ENCODE data around the gene ESR2. TPM values are rescaled to one million over a fixed set of nuclear protein-coding genes. Genes with fewer than 3 reads are reported as not detected.
"Not testable (repeated sequence)": the region's sequence is repeated elsewhere in the genome, so short reads cannot be mapped to it uniquely, and the experiment has no call there.

The ESR2 gene
- total RNA-seq = under 1 TPM; 0.26 to 0.32 TPM

- ATAC-seq (peak; percentile 4), DNase-seq (peak; percentile 46)
- no peaks in the 10 kb centered on the region for H3K9me3 Mint-ChIP-seq (ENCODE audit: low read depth)
- no peak within 1 kb of the TSS for H3K27ac Mint-ChIP-seq
- peaks cover 20% of the 10 kb centered on the region for H3K4me1 Mint-ChIP-seq
- intact Hi-C loops (cut with DNase I, micrococcal nuclease) = loop anchor here (2.0 to 10.0 kb wide), 5 partner anchors 61 to 649 kb away; partner anchors contain the start of gene WDR89 (in 1 of the 2)
- peaks cover 25% of the 10 kb centered on the region for H3K27me3 Mint-ChIP-seq
- ChIA-PET CTCF (interaction anchor here (0.6 to 3.8 kb wide), 14 partner anchors 9 to 1036 kb away, joined by 3 to 32 read pairs (median 4); no protein-coding TSS in a partner anchor), POLR2A (interaction anchor here (1.1 kb wide), 1 partner anchor 9 kb away, joined by 5 read pairs; no protein-coding TSS in a partner anchor)
- peak within 1 kb of the TSS; percentile 64 for H3K4me3 Mint-ChIP-seq
- no peaks in the 10 kb centered on the region for H3K36me3 Mint-ChIP-seq (ENCODE audit: low read depth)
These were observed at the start of gene ESR2 for GRCh38 chr14:64293976-64294671. Gene ESR2, minus strand, starts transcription at chr14:64294371. Its CDS starts 11,386 bp downstream, at chr14:64282985.

- DNase-seq (no peak), ATAC-seq (no peak)
- H3K27ac Mint-ChIP-seq = no peak overlapping the region
- intact Hi-C loops (cut with DNase I, micrococcal nuclease) = loop anchor here in 1 of 2 experiments (10.0 kb wide), 2 partner anchors 424 to 544 kb away; no protein-coding TSS in a partner anchor
- peaks cover 9% of the 10 kb centered on the region for H3K9me3 Mint-ChIP-seq (ENCODE audit: low read depth)
- H3K27me3 Mint-ChIP-seq = no peaks in the 10 kb centered on the region
- POLR2A ChIA-PET = no interaction called here
- CTCF ChIA-PET = interaction anchor here (0.7 to 2.5 kb wide), 3 partner anchors 83 to 296 kb away, joined by 3 to 9 read pairs (median 6); no protein-coding TSS in a partner anchor
- H3K4me3 Mint-ChIP-seq = no peak overlapping the region
- H3K4me1 Mint-ChIP-seq = peaks cover 18% of the 10 kb centered on the region
- H3K36me3 Mint-ChIP-seq (ENCODE audit: low read depth) = peaks cover 9% of the 10 kb centered on the region
These were observed 46.5 kb upstream of the ESR2 start for GRCh38 chr14:64340560-64341196.

GRCh38 chr14:64338616-64339316, 44.6 kb upstream of the ESR2 start:
- ChIA-PET CTCF (interaction anchor here (0.8 to 2.1 kb wide), 6 partner anchors 35 to 290 kb away, joined by 3 to 6 read pairs (median 3); partner anchors contain the start of gene ZBTB1), POLR2A (interaction anchor here (0.6 to 2.4 kb wide), 2 partner anchors 14 to 49 kb away, joined by 3 to 14 read pairs; partner anchors contain the start of gene MTHFD1)
- Mint-ChIP-seq H3K27me3 (no peaks in the 10 kb centered on the region), H3K9me3 (ENCODE audit: low read depth) (peaks cover 9% of the 10 kb centered on the region), H3K27ac (peak overlapping the region; percentile 87), H3K4me1 (peaks cover 18% of the 10 kb centered on the region), H3K4me3 (peak overlapping the region; percentile 93), H3K36me3 (ENCODE audit: low read depth) (peaks cover 9% of the 10 kb centered on the region)
- DNase-seq (peak; percentile 92), ATAC-seq (peak; percentile 88)
- intact Hi-C loops (cut with DNase I, micrococcal nuclease) = loop anchor here (1.0 to 5.0 kb wide), 9 partner anchors 50 to 698 kb away; partner anchors contain the start of genes MTHFD1 (in 2 of the 2), SYNE2 (in 2 of the 2), CHURC1 (in 1 of the 2) and HSPA2 (in 1 of the 2)

DNA sequence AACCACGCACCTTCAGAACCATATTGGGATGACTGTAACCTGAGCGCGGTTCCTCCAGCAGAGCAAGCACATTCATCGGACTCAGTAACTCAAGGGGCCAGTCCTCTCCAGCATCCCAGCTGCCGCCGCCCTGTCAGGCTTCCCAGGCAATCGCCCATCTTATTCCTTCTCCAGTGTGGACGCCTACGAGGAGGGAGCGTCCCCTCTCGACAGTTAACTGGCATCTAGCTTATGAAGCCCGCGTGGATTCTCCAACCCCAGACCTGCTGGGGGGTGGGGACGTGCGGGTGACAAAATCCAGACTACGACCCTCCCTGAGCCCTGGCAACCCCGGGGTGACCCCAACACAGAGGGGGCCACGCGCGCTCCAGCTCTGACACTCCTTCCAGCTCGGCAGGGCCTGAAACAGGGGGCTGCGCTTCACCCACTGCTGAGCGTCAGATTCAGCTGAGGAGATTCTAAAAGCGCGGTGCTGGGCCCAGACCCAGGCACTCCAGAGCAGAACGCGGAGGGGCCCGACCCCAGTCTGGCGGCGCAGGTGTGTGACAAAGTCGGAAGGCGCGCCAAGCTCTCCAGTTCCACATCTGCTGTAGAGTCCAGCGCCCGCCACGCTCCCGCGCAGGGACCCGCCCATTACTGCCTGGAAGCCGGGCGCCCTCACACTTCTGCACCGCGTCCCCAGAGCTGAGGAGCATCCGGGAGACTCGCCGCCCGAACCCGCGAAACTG, 43.9 kb upstream of the ESR2 start:
- Mint-ChIP-seq H3K36me3 (ENCODE audit: low read depth) (peaks cover 9% of the 10 kb centered on the region), H3K27me3 (no peaks in the 10 kb centered on the region), H3K4me1 (peaks cover 18% of the 10 kb centered on the region), H3K4me3 (peak overlapping the region; percentile 93), H3K9me3 (ENCODE audit: low read depth) (peaks cover 9% of the 10 kb centered on the region), H3K27ac (peak overlapping the region; percentile 87)
- POLR2A ChIA-PET = interaction anchor here (2.4 kb wide), 1 partner anchor 49 kb away, joined by 14 read pairs; the partner anchor contains the start of gene MTHFD1
- CTCF ChIA-PET = interaction anchor here (0.7 to 1.5 kb wide), 8 partner anchors 35 to 1686 kb away, joined by 3 to 6 read pairs (median 3); partner anchors contain the start of gene ZBTB1
- intact Hi-C loops (cut with DNase I, micrococcal nuclease) = loop anchor here (1.0 to 5.0 kb wide), 9 partner anchors 50 to 697 kb away; partner anchors contain the start of genes MTHFD1 (in 2 of the 2), SYNE2 (in 2 of the 2), CHURC1 (in 1 of the 2) and HSPA2 (in 1 of the 2)
- ATAC-seq (peak; percentile 79), DNase-seq (no peak)

GRCh38 chr14:64329149-64329548, 35.0 kb upstream of the ESR2 start:
- DNase-seq (no peak), ATAC-seq (no peak)
- Mint-ChIP-seq H3K27ac (no peak overlapping the region), H3K4me3 (no peak overlapping the region), H3K9me3 (ENCODE audit: low read depth) (no peaks in the 10 kb centered on the region), H3K4me1 (no peaks in the 10 kb centered on the region), H3K27me3 (peaks cover 2% of the 10 kb centered on the region), H3K36me3 (ENCODE audit: low read depth) (no peaks in the 10 kb centered on the region)
- intact Hi-C loops (cut with DNase I, micrococcal nuclease) = no loop called here
- ChIA-PET CTCF (no interaction called here), POLR2A (no interaction called here)

DNA sequence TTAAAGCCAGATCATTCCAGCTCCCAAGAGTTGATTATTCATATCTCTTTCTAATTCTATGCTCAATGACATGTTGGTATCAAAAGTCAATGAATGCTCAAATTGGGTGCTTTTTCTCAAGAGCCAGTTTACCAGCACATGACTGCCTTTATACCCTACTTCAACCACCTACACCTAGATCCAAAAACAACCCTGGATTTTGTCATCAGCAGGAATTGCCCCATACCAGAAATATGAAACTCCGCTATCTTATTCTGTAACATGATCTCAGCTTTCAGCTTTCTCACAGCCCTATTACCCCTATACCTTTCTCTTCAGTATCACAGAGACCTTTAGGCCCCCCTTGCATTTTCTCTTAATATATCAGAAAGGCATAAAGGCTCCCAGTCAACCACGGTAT, 32.3 kb upstream of the ESR2 start:
- no peaks in the 10 kb centered on the region for H3K4me1 Mint-ChIP-seq
- peaks cover 2% of the 10 kb centered on the region for H3K27me3 Mint-ChIP-seq
- ATAC-seq (no peak), DNase-seq (no peak)
- H3K27ac Mint-ChIP-seq = no peak overlapping the region
- intact Hi-C loops (cut with DNase I, micrococcal nuclease) = no loop called here
- CTCF ChIA-PET = interaction anchor here (0.6 to 1.0 kb wide), 2 partner anchors 17 to 239 kb away, joined by 3 read pairs; no protein-coding TSS in a partner anchor
- H3K9me3 Mint-ChIP-seq (ENCODE audit: low read depth) = no peaks in the 10 kb centered on the region
- H3K4me3 Mint-ChIP-seq = no peak overlapping the region
- no peaks in the 10 kb centered on the region for H3K36me3 Mint-ChIP-seq (ENCODE audit: low read depth)
- POLR2A ChIA-PET = no interaction called here

DNA sequence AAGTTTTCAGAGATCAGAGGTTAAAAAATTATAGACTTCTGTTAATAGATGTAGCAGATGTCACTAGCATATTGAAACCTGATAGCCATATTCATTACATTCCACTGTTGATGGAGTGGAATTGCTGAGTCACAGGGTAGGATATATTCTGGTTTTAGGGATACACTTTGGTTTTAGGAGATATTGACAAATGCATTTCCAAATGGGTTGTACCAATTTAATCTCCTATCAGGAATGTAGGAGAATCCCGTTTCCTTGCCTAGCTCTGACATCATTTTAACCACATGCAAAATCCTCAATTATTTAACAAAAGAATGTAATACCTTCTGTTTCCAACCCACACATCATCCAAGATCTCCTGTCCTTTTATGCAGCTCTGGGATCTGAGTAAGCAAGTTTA, 30.7 kb upstream of the ESR2 start:
- POLR2A ChIA-PET = no interaction called here

DNA sequence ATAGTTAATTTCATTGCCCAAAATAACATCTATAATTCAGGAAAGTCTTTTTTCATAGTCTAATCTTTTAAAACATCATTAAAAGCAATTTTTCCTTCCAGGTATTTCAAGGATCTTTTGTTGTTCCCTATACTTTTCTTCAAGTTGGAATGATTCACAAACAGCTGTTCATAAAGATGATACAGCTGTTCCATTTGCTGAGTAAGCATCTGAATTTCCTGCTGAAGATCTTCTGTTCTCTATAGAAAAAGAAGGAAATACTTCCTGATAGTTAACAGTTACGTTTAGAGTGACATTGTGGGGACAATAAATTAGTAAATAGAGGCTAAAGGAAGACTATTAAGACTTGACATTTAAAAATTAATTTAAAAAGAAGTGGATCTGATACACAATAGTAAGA, 30.3 kb upstream of the ESR2 start:
- H3K27me3 Mint-ChIP-seq = peaks cover 2% of the 10 kb centered on the region
- POLR2A ChIA-PET = no interaction called here
- no peak overlapping the region for H3K4me3 Mint-ChIP-seq
- intact Hi-C loops (cut with DNase I, micrococcal nuclease) = no loop called here
- no peak for ATAC-seq
- no peaks in the 10 kb centered on the region for H3K4me1 Mint-ChIP-seq
- H3K9me3 Mint-ChIP-seq (ENCODE audit: low read depth) = no peaks in the 10 kb centered on the region
- no peaks in the 10 kb centered on the region for H3K36me3 Mint-ChIP-seq (ENCODE audit: low read depth)
- DNase-seq = no peak
- no peak overlapping the region for H3K27ac Mint-ChIP-seq
- CTCF ChIA-PET = interaction anchor here (0.6 kb wide), 1 partner anchor 19 kb away, joined by 3 read pairs; no protein-coding TSS in a partner anchor

More for the DNA sequence above, 30.7 kb upstream of the ESR2 start:
- no peak overlapping the region for H3K4me3 Mint-ChIP-seq
- H3K36me3 Mint-ChIP-seq (ENCODE audit: low read depth) = no peaks in the 10 kb centered on the region
- H3K9me3 Mint-ChIP-seq (ENCODE audit: low read depth) = no peaks in the 10 kb centered on the region
- H3K27ac Mint-ChIP-seq = no peak overlapping the region
- no peak for ATAC-seq
- no peaks in the 10 kb centered on the region for H3K4me1 Mint-ChIP-seq
- CTCF ChIA-PET = interaction anchor here (0.6 kb wide), 1 partner anchor 19 kb away, joined by 3 read pairs; no protein-coding TSS in a partner anchor
- H3K27me3 Mint-ChIP-seq = peaks cover 2% of the 10 kb centered on the region
- no peak for DNase-seq
- intact Hi-C loops (cut with DNase I, micrococcal nuclease) = no loop called here

GRCh38 chr14:64320362-64320761, 26.2 kb upstream of the ESR2 start:
- H3K9me3 Mint-ChIP-seq (ENCODE audit: low read depth); ATAC-seq; H3K27ac Mint-ChIP-seq; DNase-seq; POLR2A ChIA-PET; H3K4me3 Mint-ChIP-seq; H3K4me1 Mint-ChIP-seq; H3K27me3 Mint-ChIP-seq; H3K36me3 Mint-ChIP-seq (ENCODE audit: low read depth); intact Hi-C loops (cut with DNase I, micrococcal nuclease): not testable (repeated sequence)
- CTCF ChIA-PET = interaction anchor here (0.8 to 1.3 kb wide), 4 partner anchors 16 to 81 kb away, joined by 3 to 7 read pairs (median 4); no protein-coding TSS in a partner anchor

DNA sequence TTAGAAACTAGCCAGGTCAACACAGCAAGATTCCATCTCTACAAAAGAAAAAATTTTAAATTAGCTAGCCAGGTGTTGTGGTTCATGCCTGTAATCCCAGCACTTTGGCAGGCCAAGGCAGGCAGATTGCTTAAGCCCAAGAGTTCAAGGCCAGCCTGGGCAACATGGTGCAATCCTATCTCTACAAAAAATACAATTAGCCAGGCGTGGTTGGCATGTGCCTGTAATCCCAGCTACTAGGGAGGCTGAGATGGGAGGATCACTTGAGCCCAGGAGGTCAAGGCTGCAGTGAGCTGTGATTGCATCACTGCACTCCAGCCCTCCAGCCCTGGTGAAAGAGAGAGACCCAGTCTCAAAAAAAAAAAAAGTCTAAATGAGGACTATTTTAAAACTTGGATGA, 24.5 kb upstream of the ESR2 start:
- H3K27ac Mint-ChIP-seq; POLR2A ChIA-PET; H3K4me1 Mint-ChIP-seq; H3K9me3 Mint-ChIP-seq (ENCODE audit: low read depth); H3K27me3 Mint-ChIP-seq; H3K4me3 Mint-ChIP-seq; H3K36me3 Mint-ChIP-seq (ENCODE audit: low read depth); intact Hi-C loops (cut with DNase I, micrococcal nuclease); DNase-seq; ATAC-seq; CTCF ChIA-PET: not testable (repeated sequence)

All from activated CD4-positive, alpha-beta T cell treated with anti-CD3 and anti-CD28 coated beads for 36 hours (primary cell).